Measurements from ENCODE around the gene TBCD. TPM values are rescaled to one million over a fixed set of nuclear protein-coding genes. Genes with fewer than 3 reads are reported as not detected.

TBCD gene
- total RNA-seq, 1 experiment from 2014 or later: 129 TPM

DNA sequence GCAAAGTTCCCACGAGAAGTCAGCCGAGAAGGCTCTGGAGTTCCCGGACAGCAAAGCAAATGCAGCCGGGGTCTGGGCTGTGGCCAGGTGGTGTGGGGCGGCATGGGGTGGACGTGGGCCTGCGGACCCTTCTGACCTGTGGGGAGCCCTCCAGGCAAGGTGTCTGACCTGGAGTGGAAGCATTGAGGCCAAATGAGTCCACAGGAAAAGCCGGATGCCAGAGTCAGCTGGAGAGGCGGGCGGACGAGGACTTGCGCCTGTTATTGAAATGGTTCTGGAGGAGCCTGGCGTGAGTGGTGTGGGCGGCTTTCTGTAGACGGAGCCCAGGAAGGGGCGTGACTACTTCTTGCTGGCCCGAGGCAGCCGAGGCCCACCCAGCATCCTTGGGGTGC lies 138.5 kb downstream of the TBCD start:
- no peak overlapping the region for H3K27ac ChIP-seq (ENCODE audit: insufficient read length, low read depth, low read length)
- Mint-ChIP-seq H3K9me3 (0 out of 5 replicates have a peak, but pooled peaks cover 0 to 3% of the 10 kb centered on the region in 2 experiments), H3K36me3 (ENCODE audit: insufficient read depth in 1 of 3, low read depth in 3 of 3) (peaks cover 17 to 64% (median 52%) of the 10 kb centered on the region in 3 experiments; a peak in 6 of 7 replicates), H3K27me3 (ENCODE audit: low read depth) (no peaks in the 10 kb centered on the region), H3K27ac (peak overlapping the region; percentile 35 to 94 (median 93); a peak in 5 of 7 replicates), H3K4me1 (peaks cover 23 to 29% of the 10 kb centered on the region in 2 experiments), H3K4me3 (no peak overlapping the region)
- H4K8ac ChIP-seq (replicated peaks; ENCODE audit: insufficient read length, low read depth, low read length): no peak overlapping the region
- H3K23me2 ChIP-seq (ENCODE audit: insufficient read length, low read depth, low read length, poor library complexity, severe bottlenecking): no peaks in the 10 kb centered on the region
- H3K18ac ChIP-seq (ENCODE audit: insufficient read length, low read depth, low read length): no peak overlapping the region
- H2BK12ac ChIP-seq (ENCODE audit: insufficient read length, low read depth, low read length): no peak overlapping the region
- DNase-seq: no peak
- H3K14ac ChIP-seq (ENCODE audit: insufficient read depth, low read length): no peak overlapping the region
- TF ChIP-seq, protein P1, sequence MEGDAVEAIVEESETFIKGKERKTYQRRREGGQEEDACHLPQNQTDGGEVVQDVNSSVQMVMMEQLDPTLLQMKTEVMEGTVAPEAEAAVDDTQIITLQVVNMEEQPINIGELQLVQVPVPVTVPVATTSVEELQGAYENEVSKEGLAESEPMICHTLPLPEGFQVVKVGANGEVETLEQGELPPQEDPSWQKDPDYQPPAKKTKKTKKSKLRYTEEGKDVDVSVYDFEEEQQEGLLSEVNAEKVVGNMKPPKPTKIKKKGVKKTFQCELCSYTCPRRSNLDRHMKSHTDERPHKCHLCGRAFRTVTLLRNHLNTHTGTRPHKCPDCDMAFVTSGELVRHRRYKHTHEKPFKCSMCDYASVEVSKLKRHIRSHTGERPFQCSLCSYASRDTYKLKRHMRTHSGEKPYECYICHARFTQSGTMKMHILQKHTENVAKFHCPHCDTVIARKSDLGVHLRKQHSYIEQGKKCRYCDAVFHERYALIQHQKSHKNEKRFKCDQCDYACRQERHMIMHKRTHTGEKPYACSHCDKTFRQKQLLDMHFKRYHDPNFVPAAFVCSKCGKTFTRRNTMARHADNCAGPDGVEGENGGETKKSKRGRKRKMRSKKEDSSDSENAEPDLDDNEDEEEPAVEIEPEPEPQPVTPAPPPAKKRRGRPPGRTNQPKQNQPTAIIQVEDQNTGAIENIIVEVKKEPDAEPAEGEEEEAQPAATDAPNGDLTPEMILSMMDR (conservative IDR thresholded peaks at IDR 0.05): no peak
- no peak overlapping the region for H3K4me2 ChIP-seq (ENCODE audit: insufficient read depth, insufficient read length, low read length)
- H2BK15ac ChIP-seq (ENCODE audit: low read depth, low read length): no peak overlapping the region
- H3T11ph ChIP-seq (ENCODE audit: low read length): no peak overlapping the region
- no CpG with 5 or more reads among the region's 18 CpGs for WGBS (ENCODE audit: extremely low coverage, insufficient read length, low lambda C conversion rate)
- no peak overlapping the region for H3K4ac ChIP-seq (ENCODE audit: low read depth, low read length)
- no peak overlapping the region for H2BK5ac ChIP-seq (ENCODE audit: insufficient read length, low read length)
- no peak overlapping the region for H2BK120ac ChIP-seq (ENCODE audit: low read depth, low read length, poor library complexity, severe bottlenecking)
- no peak overlapping the region for H4K91ac ChIP-seq (ENCODE audit: insufficient read length, low read depth, low read length)
- no peaks in the 10 kb centered on the region for H3K9me3 ChIP-seq (ENCODE audit: control insufficient read depth, low read depth, low read length)
- H4K20me1 ChIP-seq (ENCODE audit: control insufficient read depth, insufficient read depth, insufficient read length): no peaks in the 10 kb centered on the region
- no peaks in the 10 kb centered on the region; the same call in 1 of the 2 replicates for H3K4me1 ChIP-seq (ENCODE audit: insufficient read depth, low read length)
- H2BK20ac ChIP-seq (ENCODE audit: low read depth, low read length, poor library complexity, severe bottlenecking): no peak overlapping the region
- H3K79me2 ChIP-seq (ENCODE audit: insufficient read depth, low read length): no peaks in the 10 kb centered on the region
- no peak overlapping the region for H3K23ac ChIP-seq (ENCODE audit: insufficient read length, low read depth, low read length)
- no peak overlapping the region for H4K5ac ChIP-seq (ENCODE audit: insufficient read length, low read depth, low read length)
- H2AK5ac ChIP-seq (ENCODE audit: insufficient read length, low read length): no peak overlapping the region
- no peaks in the 10 kb centered on the region for H3K27me3 ChIP-seq (ENCODE audit: insufficient read depth, low read length)
- no peaks in the 10 kb centered on the region for H3K79me1 ChIP-seq (ENCODE audit: insufficient read depth, low read depth, low read length, poor library complexity, severe bottlenecking)
- no peak overlapping the region for H3K9ac ChIP-seq (ENCODE audit: extremely low read depth, insufficient read length, low read length)
- H2AFZ ChIP-seq (ENCODE audit: low read length): no peak overlapping the region
- no peak overlapping the region for H3K56ac ChIP-seq (ENCODE audit: insufficient read length, low read depth, low read length)
